A204.1 (cell line): ENCODE measurements around the gene HAUS3.
"Not testable (repeated sequence)": the region's sequence is repeated elsewhere in the genome, so short reads cannot be mapped to it uniquely, and the experiment has no call there.

Experiments
- FAIRE-seq: peaks from 2 replicates; lab custom pipeline; 2012; peaks lifted over from hg19 to GRCh38; lab: Jason Lieb, UNC

Gene HAUS3

DNA sequence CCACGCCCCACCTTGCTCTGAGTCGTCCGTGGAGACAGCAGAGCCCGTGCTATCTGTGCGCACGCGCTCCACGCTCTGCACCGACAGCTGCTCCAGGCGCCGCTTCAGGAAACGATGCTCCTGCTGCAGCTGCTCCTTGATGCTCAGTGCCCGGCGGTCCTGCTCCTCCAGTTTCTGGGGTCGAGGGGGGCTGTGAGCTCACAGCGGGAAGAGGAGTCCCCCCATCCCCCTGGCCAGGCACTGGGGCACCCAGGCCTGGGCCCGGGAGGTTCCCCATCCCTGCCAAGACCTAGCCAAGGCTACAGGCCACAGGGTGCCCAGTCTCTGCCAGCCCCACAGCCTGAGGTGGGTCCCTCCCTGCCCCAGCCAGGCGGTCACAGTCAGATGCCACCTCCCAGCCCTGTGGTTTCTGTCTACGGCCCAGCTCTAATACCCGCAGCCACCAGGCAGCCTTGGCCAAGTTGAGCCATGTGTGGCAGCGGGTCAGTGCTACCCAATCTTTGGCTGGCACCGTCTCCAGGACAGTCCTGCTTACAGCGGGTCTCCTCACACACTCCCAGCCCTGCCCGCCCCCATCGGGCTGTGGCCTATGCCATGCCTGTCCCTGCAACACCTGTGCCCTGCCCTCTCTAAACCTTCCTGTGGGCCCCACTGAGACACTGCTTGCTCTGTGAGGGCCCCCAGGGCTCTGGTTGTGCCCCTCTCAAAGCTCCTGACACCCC, 9.3 kb upstream of the HAUS3 start:
- no peak for FAIRE-seq

DNA sequence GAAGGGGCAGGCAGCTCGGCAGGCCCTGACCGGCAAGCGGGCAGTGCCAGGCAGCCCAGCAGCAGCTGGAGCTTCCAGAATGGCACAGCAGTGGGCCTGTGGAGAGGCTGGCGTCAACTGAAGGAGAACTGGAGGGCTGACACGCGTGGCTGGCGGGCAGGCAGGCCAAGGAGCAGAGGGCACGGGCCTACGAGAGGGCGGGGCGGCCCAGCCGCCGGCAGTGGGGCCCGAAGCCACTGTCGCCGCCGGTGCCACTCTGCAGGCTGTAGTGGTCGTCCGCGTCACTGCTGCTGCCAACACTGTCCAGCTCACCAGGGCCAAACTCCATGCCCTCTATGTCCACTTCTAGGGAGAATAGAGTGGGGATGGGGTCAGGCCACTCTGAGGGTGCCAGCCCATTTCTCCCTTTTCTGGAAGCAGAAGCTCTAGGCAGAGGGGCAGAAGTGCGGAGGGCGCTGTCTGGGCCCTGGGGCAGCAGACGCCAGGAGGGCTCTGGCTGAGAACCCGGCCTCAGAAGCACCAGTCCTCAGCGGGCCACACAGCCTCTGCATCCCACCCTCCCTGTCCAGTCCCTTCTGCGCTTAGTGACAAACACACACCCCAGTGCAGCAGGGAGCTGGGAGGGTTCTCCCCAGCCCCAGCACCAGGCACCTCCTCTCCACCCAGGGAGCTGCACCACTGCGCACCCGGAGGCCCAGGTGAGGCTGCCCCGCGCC, 8.6 kb upstream of the HAUS3 start:
- no peak for FAIRE-seq

DNA sequence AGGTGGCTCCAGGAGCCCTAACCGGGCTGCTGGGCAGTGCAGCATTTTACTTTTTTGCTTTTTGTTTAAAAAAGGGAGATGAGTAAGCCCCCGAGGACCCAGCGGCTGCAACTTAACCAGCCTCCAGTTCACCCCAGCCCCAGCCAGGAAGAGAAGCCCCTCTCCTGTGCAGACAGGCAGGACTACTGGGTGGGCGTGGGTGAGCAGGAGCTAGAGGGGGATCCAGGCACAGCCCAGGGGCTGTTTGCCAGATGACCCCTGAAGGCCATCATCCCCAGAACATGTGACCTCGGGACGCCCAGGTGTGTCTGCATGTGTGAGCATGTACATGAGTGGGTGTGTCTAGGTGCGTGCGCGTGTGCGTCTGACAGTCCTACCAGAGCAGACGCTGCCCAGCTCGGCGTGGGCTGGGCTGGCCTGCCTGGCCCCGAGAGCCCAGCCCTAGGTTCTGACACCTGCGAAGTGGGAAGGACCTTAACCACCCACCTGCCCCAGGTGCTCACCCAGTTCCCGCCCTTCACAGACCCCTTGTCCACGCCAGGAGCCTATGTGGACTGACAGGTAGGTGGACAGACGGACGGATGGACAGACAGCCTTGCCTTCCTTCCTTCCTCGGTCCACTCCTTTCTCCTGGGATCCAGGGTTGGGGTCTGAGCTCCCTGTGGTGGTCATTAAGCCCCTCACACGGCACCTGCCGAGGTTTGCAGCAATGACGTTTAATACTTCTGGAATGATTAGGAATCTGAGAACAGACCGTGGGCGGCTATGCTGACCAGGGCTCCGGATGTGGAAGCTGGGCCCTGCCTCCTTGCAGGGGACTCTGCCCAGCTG, 7.8 kb upstream of the HAUS3 start:
- FAIRE-seq = no peak

DNA sequence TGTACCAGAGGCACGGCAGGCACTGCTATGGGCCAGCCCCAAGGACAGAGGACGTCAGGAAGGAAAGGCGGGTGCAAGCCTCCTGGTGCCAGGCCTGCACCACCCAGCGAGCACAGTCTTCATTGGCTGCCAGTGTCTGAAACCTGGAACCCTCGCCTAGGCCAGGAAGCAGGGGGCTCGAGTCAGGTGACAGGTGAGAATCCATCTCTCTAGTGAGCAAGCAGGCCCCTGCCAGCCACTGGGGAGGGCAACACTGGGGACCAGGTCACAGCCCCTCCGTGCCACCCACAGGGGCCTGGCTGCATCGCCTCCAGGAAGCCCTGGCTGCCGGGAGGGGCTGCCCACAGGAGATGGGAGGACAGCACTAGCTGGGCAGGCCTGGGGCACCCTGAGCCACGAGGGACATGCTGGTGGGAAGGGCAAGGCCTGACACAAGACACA, 6.9 kb upstream of the HAUS3 start:
- no peak for FAIRE-seq

DNA sequence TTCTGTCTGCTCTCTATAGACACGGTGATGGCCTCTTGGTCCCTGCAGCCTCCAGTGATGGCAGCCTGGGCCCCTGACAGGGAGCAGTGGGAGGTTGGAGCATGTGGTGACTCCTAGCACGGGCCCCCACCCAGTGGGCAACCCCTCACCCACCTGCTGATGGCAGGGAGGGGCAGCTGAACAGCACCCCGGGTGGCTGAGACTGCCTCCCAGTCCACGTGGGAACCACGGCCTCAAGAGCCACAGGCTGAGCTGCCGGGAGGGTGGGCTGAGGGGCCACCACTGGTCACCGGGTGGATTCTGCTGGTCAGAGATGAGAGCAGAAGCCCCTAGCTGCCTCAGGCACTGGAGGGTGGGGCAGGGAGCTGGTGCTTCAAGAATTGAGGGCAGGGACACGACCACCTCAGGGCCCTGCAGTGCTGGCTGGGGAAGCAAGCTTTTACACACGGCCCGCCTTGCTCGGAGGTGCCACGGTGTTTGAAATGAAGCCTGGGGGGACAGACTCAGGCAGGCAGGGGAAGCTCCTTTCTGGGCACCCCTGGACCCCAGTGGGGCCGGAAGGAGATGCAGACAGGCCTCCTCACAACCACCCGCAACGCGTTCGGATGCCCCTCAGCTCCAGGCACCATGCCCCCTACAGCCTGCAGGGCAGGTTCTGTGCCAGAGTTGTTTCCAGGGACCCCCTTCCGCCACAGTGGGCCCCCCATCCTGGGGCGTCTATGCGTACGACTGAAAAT, 6.3 kb upstream of the HAUS3 start:
- no peak for FAIRE-seq

DNA sequence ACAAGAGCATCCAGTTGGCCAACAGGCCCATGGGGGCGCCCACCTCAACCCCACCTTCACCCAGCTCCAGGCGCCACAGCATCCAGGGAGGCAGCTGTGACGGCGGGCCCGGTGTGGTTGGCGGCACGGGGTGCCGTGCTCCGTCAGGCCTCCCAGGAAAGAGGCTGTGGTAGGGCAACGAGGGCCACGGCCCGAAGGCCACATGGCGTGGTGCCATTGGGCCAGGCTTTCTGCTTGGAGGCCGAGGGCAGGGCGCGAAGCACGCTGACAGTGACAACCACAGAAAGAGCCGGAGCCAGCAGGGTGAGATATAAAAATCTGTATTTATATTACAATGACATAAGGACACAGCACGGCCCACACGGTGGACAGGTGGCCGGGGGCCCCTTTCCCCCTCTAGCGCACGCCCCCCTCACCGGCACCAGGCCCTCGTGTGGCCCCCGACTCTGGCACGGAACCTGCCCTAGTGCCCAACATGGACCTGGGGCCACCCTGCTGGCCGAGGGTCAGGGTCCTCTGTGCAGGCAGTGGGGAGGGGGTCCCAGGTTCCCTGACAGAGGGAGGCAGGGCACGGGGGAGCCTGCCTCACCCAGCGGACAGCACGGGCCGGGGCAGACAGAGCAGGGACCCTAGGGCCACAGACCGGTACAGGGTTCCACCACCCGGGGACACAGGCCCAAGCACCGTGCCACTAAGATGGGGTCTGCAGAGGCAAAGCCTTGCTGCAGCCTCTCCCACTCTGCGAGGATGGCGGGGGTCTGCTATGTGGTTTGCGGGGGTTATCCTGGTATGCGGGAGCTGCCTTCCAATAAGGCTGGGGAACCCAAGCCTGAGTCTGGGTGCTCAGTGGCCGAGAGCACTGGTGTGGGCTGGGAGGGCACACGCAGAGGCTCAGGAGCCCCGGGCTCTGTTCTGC, 5.5 kb upstream of the HAUS3 start:
- no peak for FAIRE-seq

DNA sequence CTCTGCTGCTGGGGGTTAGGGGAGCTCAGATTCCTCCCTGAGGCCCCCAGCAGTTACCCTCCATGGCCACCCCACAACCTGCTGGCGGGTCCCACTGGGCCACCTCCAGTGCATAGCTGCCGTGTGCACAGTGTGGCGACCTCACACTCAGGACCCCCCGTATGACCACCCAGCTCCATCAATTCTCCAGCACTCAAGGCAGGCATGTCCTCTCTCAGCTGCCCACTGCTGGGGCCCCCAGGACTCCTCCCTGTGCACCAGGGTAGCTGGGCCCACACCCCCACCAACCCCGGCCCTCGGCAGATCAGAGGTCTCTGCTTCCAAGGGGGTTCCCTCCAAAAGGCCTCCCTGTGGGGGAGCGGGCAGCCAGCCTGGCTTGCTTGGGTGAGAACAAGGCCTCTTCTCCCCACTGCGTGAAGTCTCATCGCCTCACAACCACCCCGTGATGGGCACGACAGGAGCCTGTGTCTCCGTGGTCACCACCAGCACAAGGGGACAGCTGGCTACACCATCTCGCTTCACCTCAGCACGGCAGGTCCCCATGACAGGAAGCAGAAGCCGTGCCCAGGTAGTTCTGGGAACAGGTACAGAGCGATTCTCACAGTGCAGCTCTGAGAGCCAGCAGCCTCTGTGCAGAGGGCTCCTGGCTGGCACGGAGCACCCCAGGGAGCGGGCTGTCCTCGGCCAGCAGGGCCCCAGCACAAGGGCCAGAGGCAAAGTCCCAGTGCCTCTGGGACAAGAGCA, 4.6 kb upstream of the HAUS3 start:
- no peak for FAIRE-seq

DNA sequence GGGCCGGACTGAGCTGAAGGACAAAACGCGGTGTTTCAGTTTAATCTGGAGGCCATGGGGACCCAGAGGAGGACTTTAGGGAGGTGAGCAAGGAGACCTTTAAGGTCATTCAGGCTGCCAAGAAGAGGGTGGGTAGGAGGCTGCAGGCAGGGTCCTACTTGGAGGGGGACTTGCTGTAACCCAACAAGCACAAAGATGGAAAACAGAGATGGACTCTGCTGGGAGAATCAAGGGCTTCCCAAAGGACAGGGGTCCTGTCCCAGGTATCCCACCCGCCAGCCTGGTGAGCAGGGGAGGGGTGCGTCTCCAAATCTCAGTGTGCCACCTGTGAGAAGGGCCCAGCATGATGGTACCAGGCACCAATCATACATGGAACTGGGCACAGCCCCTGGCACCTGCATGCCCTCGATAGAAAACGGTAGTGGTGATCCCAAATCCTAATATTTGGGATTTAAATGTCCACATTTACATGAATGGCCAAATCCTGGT, 3.9 kb upstream of the HAUS3 start:
- no peak for FAIRE-seq

DNA sequence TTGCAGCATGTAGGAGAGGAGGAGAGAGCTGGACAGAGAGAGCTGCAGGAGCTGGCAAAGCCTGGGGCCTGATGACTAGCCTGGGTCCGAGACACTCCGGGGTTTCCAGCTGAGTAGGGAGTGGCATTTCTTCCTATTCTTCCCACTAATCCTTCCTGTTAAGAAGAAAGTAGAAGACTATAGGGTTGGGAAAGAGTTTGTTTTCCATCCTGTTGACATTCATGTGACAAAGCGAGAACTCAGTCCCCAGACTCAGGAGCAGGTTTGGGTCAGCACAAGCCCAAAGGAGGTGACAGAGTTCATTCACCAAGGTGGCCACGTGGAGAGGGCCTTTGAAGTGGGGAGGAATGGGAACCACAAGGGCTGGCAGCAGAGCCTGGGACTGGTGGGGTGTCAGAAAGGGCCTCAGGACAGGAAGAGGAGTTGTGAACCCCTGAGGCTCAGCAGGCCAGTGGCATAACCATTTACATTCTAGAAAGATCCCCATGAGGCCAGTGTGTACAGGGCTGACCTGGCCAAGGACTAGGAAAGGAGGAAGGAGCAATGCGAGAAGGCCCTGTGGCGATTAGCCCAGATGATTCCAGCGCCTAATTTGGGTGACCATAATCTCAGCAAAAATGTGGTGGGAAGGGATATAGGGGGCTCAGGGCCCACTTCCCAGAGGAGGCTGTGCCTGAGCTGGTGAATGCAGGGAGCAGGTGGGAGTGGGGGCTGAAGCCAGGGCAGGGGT, 3.3 kb upstream of the HAUS3 start:
- no peak for FAIRE-seq

DNA sequence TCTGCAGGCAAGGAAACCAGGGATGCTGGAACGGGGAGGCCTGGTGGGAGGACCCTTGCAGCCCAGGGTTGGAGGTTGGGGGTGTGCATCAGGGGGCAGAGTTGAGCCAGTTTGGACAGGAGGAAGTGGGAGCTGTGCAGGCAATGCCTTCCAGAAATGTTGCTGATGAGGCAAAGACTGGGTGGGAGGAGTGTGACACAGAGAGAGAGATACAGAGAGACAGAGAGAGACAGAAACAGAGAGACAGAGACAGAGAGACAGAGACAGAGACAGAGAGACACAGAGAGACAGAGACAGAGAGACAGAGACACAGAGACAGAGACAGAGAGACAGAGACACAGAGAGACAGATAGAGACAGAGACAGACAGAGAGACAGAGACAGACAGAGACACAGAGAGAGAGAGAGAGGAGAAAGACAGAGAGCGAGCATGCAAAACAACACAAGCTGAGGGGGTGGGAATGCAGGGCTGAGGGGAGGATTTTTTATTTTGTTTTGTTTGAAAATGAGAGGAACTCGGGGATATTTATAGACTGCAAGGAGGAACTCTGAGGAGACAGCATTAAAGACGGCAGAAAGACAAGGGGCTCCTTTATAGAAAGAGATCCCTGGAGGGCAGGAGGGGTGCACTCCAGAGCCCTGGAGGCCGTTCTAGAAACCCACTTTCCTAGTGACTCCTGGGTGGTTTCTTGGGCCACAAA, 1.9 kb upstream of the HAUS3 start:
- FAIRE-seq = no peak

DNA sequence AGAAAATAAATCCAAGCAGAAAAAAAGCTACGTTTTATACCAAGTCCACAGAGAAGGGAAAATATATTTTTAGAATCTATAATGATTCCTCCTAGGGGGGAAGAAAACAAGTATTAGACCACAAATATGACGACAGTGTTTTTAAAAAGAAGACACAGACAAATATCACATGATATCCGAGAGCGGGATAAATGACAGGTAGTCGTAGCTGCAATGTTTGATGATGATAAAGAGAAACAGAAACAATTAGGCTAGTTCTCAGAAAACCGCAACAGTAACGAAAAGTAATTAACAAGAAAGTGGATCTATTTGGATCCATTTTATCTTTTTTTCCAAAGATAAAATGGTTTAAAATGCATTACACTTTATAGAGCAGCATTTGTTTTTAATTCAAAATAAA, 918 bp downstream of the HAUS3 start:
- FAIRE-seq = no peak

DNA sequence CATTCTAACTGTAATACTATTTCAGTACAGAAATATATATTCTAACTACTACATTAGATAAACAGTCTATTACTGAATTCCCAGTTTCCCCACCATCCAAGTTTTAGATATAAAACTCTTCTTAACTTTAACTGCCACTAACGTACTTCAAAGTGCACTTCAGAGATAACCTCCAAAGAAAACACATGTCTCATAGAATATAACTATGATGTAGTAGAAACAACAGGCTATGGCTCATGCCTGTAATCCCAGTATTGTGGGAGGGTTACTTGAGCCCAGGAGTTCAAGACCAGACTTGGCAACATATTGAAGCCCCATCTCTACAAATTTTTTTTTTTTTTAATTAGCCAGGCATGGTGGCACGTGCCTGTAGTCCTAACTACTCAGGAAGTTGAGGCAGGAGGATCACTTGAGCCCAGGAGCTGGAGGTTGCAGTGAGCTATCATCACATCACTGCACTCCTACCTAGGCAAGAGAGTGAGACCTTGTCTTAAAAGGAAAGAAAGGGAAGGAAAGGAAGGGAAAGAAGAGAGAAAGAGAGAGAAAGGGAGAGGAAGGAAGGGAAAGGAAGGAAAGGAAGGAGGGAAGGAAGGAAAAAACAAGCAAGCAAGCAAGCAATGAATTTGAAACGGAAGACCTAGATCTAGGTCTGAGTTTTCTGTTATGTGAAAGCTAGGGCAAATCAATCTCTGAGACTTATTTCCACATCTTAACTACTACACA, 4.8 kb downstream of the HAUS3 start:
- FAIRE-seq = no peak

DNA sequence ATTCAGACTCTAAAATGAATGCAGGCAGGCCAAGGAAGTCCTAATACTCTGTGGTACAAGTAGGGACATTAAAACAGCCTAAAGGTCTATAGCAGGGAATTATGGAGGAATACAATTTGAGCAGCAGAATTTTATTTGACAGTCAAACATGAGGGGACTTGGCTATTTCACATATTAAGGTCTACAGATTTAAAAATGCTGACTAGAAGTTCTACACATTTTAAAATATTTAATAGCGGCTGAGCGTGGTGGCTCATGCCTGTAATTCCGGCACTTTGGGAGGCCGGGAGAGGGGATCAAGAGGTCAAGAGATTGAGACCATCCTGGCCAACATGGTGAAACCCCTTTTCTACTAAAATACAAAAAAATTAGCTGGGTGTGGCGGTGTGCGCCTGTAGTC, 10.8 kb downstream of the HAUS3 start:
- FAIRE-seq = no peak

DNA sequence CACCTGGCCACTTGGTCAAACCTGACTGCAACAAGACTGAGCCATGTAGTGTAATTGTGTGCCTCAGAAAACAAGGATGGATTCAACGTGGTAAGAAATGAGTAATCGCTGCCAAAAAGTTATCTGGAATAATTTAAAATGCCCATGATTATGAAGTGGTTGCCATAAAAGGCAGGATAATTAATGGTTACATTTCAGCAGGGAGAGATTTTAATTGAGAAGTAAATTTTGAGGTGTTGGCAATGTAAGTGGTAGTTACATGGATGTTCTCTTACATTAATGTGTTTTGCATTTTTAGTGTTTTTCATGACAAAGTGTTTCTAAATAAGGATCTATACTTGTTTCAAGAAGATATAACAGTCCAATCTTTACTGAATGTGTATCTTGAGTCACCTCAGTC, 15.7 kb downstream of the HAUS3 start:
- FAIRE-seq = no peak

DNA sequence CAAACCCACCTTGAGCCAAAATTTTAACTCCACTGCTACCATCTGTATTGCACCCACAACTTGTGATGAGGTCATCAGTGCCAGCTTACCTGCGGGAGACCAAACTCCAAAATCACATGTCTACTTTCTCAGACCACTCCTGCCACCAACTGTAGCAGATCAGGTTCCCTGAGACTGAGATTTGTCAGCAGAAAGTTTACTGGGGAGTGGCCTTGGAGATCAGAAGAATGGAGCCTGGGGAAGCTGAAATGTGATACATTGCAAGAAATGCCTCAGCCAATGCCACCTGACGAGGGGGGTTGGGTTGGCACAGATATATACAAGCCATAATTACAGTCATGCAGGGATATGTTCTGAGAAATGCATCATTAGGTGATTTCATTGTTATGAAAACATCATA, 19.1 kb downstream of the HAUS3 start:
- no peak for FAIRE-seq

DNA sequence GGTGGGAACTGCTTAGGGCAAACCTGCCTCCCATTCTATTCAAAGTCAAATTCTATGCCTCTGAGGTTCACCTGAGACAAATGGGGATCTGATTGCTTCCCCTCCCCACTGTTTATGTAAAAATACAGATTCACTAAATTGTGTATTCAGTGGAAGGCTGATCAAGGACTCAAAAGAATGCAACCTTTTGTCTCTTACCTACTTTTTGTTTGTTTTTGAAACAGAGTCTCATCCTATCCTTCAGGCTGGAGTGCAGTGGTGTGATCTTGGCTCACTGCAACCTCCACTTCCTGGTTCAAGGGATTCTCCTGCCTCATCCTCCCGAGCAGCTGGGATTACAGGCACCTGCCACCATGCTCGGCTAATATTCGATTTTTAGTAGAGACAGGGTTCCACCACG, 20.5 kb downstream of the HAUS3 start:
- not testable (repeated sequence) for FAIRE-seq

DNA sequence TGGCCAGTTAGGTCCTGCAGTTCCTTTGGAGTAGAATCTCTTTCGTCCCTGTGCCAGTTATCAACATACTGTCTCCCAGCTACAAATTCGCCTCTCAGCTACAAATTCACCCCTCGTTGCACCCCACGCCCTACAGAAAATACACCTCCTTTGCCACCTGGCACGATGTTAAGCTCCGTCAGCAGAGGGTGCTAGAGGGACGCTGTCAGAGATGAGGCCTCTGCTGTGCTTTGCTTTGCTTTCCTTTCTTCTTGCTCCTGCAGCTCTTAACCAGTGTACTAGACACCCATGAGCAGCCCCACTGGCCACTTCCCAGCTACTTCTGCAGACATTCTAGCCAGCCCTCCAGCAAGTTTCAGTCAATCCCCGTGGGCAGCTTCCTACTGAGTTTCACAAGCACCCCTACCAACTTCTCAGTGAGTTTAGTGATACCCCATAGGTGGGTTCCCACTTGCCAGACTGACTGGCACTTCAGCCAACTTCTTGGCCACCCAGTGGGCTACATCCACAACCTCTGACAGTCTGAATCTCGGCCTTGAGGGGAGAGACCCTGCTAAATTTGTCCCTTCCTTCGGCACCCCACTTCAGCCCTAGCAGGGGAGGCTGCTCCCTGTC, 21.8 kb downstream of the HAUS3 start:
- FAIRE-seq = no peak

DNA sequence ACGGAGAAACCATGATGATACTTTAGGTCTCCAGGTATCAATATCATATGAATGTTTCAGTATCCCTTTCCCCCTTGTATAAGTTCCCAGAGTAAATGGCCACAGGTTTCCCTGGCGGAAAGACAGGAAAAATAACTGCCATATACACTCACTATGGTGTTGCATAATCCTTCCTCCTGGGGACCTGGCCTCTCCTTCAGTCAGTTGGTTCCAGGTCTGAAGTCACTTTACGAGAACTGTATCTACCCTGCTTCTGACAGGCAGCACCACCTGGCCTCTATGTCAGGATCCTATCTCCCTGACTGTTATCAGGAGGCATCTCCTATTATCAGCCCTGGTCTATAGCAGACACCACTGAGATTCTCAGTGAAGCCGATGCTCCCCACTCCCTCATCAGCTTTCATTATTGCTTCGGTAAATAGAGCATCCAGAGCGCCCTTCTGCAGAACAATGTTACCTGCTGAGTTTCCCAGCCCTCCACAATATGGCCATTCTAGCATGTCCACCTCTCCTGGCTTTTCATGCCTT, 22.6 kb downstream of the HAUS3 start:
- FAIRE-seq = no peak
